ENCODE data around the gene NADK.

GRCh38 chr1:1761504-1762376, 16.5 kb downstream of the NADK start:
- TF ChIP-seq GATA2 (IDR thresholded peaks at IDR 0.05; ENCODE audit: low read depth, low read length) (no peak), GATA3 (IDR thresholded peaks at IDR 0.05; ENCODE audit: low read depth, low read length) (no peak)

Measured in SH-SY5Y (cell line).